K562 (cell line): ENCODE measurements around the gene FBXW8. TPM values are rescaled to one million over a fixed set of nuclear protein-coding genes. Genes with fewer than 3 reads are reported as not detected.

ENCODE experiments used
- ARID1B ChIP-seq: fragments of 450-650 bp; IDR thresholded peaks from 2 replicates; pipeline ENCODE4 v1.6.1; 2016; ENCODE audit warnings: antibody characterized with exemption, mild to moderate bottlenecking, inconsistent platforms
- CEBPG ChIP-seq, 3 experiments: fragments of 200-800 bp in 1 of 3; sonication (Bioruptor generic) in 1 of 3; sonication (generic) in 1 of 3; formaldehyde crosslinking in 1 of 3; IDR thresholded peaks in 2 of 3; conservative IDR thresholded peaks in 1 of 3; 2 replicates each; pipeline versions ENCODE4 v1.6.1 to v1.8.0; 2016 to 2022; ENCODE audit warnings: missing compliant biosample characterization in 2 of 3, missing genetic modification characterization in 2 of 3, mild to moderate bottlenecking in 1 of 3, missing genetic modification reagents in 1 of 3
- CREBBP ChIP-seq: IDR thresholded peaks from one replicate; pipeline ENCODE4 v1.6.1; 2012; ENCODE audit warnings: low read depth, mild to moderate bottlenecking, control low read depth, inconsistent platforms, low read length
- POLR2G ChIP-seq: fragments of 200-400 bp; formaldehyde crosslinking; IDR thresholded peaks from 2 replicates; pipeline ENCODE4 v1.6.1; 2017; ENCODE audit warnings: low read depth, mild to moderate bottlenecking, antibody characterized with exemption, low read length, moderate library complexity
- PTBP1 ChIP-seq: fragments of 200-400 bp; formaldehyde crosslinking; IDR thresholded peaks from 2 replicates; pipeline ENCODE4 v1.6.1; 2017; ENCODE audit warnings: low read depth, low read length
- RBM25 ChIP-seq: fragments of 200-400 bp; formaldehyde crosslinking; IDR thresholded peaks from 2 replicates; pipeline ENCODE4 v1.6.1; 2018; ENCODE audit warnings: low read length, low read depth, moderate library complexity; ENCODE audit not compliant: severe bottlenecking
- SAP30 ChIP-seq: fragments of 200-600 bp; sonication (generic); IDR thresholded peaks from 2 replicates; pipeline ENCODE4 v1.6.1; 2012; ENCODE audit warnings: borderline replicate concordance, low read depth, mild to moderate bottlenecking, moderate library complexity, low read length, control low read depth, inconsistent platforms; ENCODE audit not compliant: insufficient read depth, poor library complexity, severe bottlenecking
- TBP ChIP-seq: optimal IDR thresholded peaks from 2 replicates; pipeline ENCODE3; 2011; ENCODE audit warnings: low read depth, low read length, improper control_type of control experiment
- ZBED1 ChIP-seq: IDR thresholded peaks from 2 replicates; pipeline ENCODE4 v1.6.1; 2014
- ZC3H4 ChIP-seq: sonication (generic); formaldehyde crosslinking; IDR thresholded peaks from 2 replicates; pipeline ENCODE4 v1.9.0; 2021; ENCODE audit warnings: missing genetic modification reagents, borderline replicate concordance
- ZNF24 ChIP-seq: fragments of 450-650 bp; IDR thresholded peaks from 2 replicates; pipeline ENCODE4 v1.6.1; 2016
- ZNF408 ChIP-seq: fragments of 250-450 bp; sonication (Bioruptor Pico); IDR thresholded peaks from 2 replicates; pipeline ENCODE4 v1.4.0; 2020; ENCODE audit warnings: low read depth, mild to moderate bottlenecking, moderate library complexity
- polyA plus RNA-seq, 8 experiments: library from polyadenylated mRNA; depleted of rRNA in 4 of 8; stranded (reverse) in 5 of 8; unstranded in 3 of 8; fragments of >200 nt; fragmentation: Nextera tagmentation in 2 of 8; fragmentation: Illumina TruSeq in 1 of 8; extraction: Ambion mirVana in 2 of 8; extraction: Trizol in 1 of 8; gene quantifications; 2 replicates each; pipeline versions ENCODE4 v1.2.1 to v1.2.3, GENCODE V29; 2011 to 2014; ENCODE audit warnings: inconsistent platforms in 1 of 8, missing spikeins in 1 of 8
- total RNA-seq, 7 experiments: library from RNA; depleted of rRNA in 6 of 7; stranded (reverse); fragments of >200 nt in 6 of 7; fragmentation: Illumina TruSeq in 2 of 7; extraction: Trizol in 2 of 7; gene quantifications; 2 replicates each; pipeline versions ENCODE4 v1.2.1 to v1.2.3, GENCODE V29; 2011 to 2021; ENCODE audit warnings: low replicate concordance in 1 of 7
- TF ChIP-seq, protein P1 (sequence below): fragments of 250-450 bp; sonication (Bioruptor Pico); IDR thresholded peaks from 2 replicates; pipeline ENCODE4 v1.8.0; 2022; ENCODE audit warnings: inconsistent platforms
- TF ChIP-seq, protein P2 (sequence below): fragments of 250-450 bp; sonication (Bioruptor Pico); IDR thresholded peaks from 2 replicates; pipeline ENCODE4 v1.4.0; 2020; ENCODE audit warnings: mild to moderate bottlenecking, moderate library complexity

The FBXW8 gene
- total and polyA plus RNA-seq, 9 of the 15 experiments (the other 6 are each of a cell fraction or from before 2014, with no cell fraction given): 0.58 to 8.3 (median 4.4) TPM

- TF ChIP-seq ZC3H4 (CRISPR knock-in tag) (no peak), CREBBP (no peak), ZNF24 (peak; percentile 68; the same call in 1 of the 2 replicates), CEBPG (CRISPR knock-in tag; IDR thresholded peaks at IDR 0.05) (no peak), CEBPG (tag; conservative IDR thresholded peaks at IDR 0.05 in 1 of 2, IDR thresholded peaks at IDR 0.05 in 1 of 2) (no peak), SAP30 (peak; percentile 94), ZNF408 (CRISPR knock-in tag) (no peak), TBP (peak; percentile 70), PTBP1 (no peak), ARID1B (0 out of 2 replicates have a peak, but pooled peaks have one; percentile 33), ZBED1 (0 out of 2 replicates have a peak, but pooled peaks have one; percentile 49), RBM25 (peak; percentile 30), POLR2G (peak; percentile 95)
- TF ChIP-seq, protein P1, sequence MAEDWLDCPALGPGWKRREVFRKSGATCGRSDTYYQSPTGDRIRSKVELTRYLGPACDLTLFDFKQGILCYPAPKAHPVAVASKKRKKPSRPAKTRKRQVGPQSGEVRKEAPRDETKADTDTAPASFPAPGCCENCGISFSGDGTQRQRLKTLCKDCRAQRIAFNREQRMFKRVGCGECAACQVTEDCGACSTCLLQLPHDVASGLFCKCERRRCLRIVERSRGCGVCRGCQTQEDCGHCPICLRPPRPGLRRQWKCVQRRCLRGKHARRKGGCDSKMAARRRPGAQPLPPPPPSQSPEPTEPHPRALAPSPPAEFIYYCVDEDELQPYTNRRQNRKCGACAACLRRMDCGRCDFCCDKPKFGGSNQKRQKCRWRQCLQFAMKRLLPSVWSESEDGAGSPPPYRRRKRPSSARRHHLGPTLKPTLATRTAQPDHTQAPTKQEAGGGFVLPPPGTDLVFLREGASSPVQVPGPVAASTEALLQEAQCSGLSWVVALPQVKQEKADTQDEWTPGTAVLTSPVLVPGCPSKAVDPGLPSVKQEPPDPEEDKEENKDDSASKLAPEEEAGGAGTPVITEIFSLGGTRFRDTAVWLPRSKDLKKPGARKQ: no peak
- TF ChIP-seq, protein P2, sequence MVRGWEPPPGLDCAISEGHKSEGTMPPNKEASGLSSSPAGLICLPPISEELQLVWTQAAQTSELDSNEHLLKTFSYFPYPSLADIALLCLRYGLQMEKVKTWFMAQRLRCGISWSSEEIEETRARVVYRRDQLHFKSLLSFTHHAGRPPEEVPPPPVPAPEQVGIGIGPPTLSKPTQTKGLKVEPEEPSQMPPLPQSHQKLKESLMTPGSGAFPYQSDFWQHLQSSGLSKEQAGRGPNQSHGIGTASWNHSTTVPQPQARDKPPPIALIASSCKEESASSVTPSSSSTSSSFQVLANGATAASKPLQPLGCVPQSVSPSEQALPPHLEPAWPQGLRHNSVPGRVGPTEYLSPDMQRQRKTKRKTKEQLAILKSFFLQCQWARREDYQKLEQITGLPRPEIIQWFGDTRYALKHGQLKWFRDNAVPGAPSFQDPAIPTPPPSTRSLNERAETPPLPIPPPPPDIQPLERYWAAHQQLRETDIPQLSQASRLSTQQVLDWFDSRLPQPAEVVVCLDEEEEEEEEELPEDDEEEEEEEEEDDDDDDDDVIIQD (CRISPR knock-in tag): 0 out of 2 replicates have a peak, but pooled peaks have one; percentile 56
These were observed at the start of gene FBXW8 (continued) for GRCh38 chr12:116910645-116911451.
